K562 (cell line): Measurements from ENCODE around the gene CCDC70. TPM values are rescaled to one million over a fixed set of nuclear protein-coding genes. Genes with fewer than 3 reads are reported as not detected.
A peak's percentile ranks its signal among the peaks of the same experiment; 100 is the strongest.

Experiments
- ATAC-seq: fragments of 200-7000 bp; cut with Tn5 transposase; 3 replicates; pipeline ENCODE4 v1.9.1; 2020; ENCODE audit warnings: moderate library complexity
- BruUV-seq: library from RNA; stranded (reverse); fragments of 400-500 nt; replicated peaks from 2 replicates; lab custom pipeline; 2021; lab: Mats Ljungman, UMichigan
- CTCF ChIA-PET: fragments of 300-600 bp; formaldehyde crosslinking; extraction: SDS; loops from one replicate; lab custom pipeline; 2021; ENCODE audit warnings: low intra/inter-chr PET ratio; lab: Yijun Ruan, JAX
- POLR2A ChIA-PET: fragments of 300-600, 350-650 bp; sonication (Branson Sonifier 250); formaldehyde crosslinking; extraction: SDS; loops from one replicate; lab custom pipeline; 2021; ENCODE audit warnings: antibody characterized with exemption, inconsistent platforms; lab: Yijun Ruan, JAX
- DNase-seq, 4 experiments: peaks; one replicate each; pipeline versions ENCODE4 v3.0.0 to v3.0.0-alpha.2; 2011 to 2018; ENCODE audit warnings: low spot score in 3 of 4, mixed read lengths in 3 of 4; ENCODE audit errors: extremely low read depth in 1 of 4
- FAIRE-seq: peaks from 2 replicates; lab custom pipeline; 2011; peaks lifted over from hg19 to GRCh38; lab: Jason Lieb, UNC
- H2AFZ ChIP-seq: 2 replicates; pipeline ENCODE4 v1.6.0; 2011; ENCODE audit warnings: low read depth, low read length, control low read depth, inconsistent platforms
- H3K27ac ChIP-seq: fragments of 200-600 bp; 3 replicates; pipeline ENCODE4 v1.8.0; 2011; ENCODE audit warnings: low read depth, mild to moderate bottlenecking, control low read depth, inconsistent platforms, low read length, moderate library complexity, mixed read lengths; ENCODE audit errors: extremely low read depth
- H3K27me3 ChIP-seq, 2 experiments: fragments of 300-600 bp in 1 of 2; 2 replicates in 1 of 2; 3 replicates in 1 of 2; pipeline versions ENCODE4 v1.6.0 to v1.8.0; 2011; ENCODE audit warnings: inconsistent platforms in 2 of 2, low read length in 2 of 2, mild to moderate bottlenecking in 1 of 2, mixed read lengths in 1 of 2, moderate library complexity in 1 of 2; ENCODE audit not compliant: control insufficient read depth in 2 of 2, insufficient read depth in 2 of 2
- H3K36me3 ChIP-seq: fragments of 300-600 bp; 3 replicates; pipeline ENCODE4 v1.8.0; 2011; ENCODE audit warnings: mild to moderate bottlenecking, low read length, inconsistent platforms; ENCODE audit not compliant: control insufficient read depth, insufficient read depth
- H3K4me1 ChIP-seq, 2 experiments: fragments of 200-600 bp in 1 of 2; replicated peaks in 1 of 2; 2 replicates in 1 of 2; 3 replicates in 1 of 2; pipeline versions ENCODE4 v1.5.1 to v1.8.0; 2011; ENCODE audit warnings: inconsistent platforms in 2 of 2, low read length in 2 of 2, mild to moderate bottlenecking in 1 of 2, mixed read lengths in 1 of 2, moderate library complexity in 1 of 2; ENCODE audit not compliant: control insufficient read depth in 2 of 2, insufficient read depth in 2 of 2
- H3K4me2 ChIP-seq: 2 replicates; pipeline ENCODE4 v1.6.1; 2011; ENCODE audit warnings: low read length, control low read depth, inconsistent platforms, mixed read lengths; ENCODE audit not compliant: insufficient read depth
- H3K4me3 ChIP-seq: fragments of 200-600 bp; sonication (generic), shearing (Covaris generic); 2 replicates; pipeline ENCODE4 v1.5.1; 2016; ENCODE audit warnings: control low read depth, inconsistent platforms
- H3K79me2 ChIP-seq: fragments of 200-600 bp; 3 replicates; pipeline ENCODE4 v1.8.0; 2011; ENCODE audit warnings: low read length, inconsistent platforms; ENCODE audit not compliant: control insufficient read depth, insufficient read depth
- H3K9ac ChIP-seq, 2 experiments: 2 replicates each; pipeline versions ENCODE4 v1.6.0 to v1.6.1; 2011; ENCODE audit warnings: low read depth in 2 of 2, low read length in 2 of 2, control low read depth in 1 of 2, inconsistent platforms in 1 of 2, mild to moderate bottlenecking in 1 of 2, mixed read lengths in 1 of 2; ENCODE audit not compliant: insufficient read depth in 1 of 2
- H3K9me1 ChIP-seq: one replicate; pipeline ENCODE4 v1.6.0; 2011; ENCODE audit warnings: inconsistent platforms, mild to moderate bottlenecking, low read length, moderate library complexity; ENCODE audit not compliant: control insufficient read depth, insufficient read depth
- H3K9me3 ChIP-seq: replicated peaks from 2 replicates; pipeline ENCODE4 v1.5.1; 2011; ENCODE audit warnings: low read depth, low read length, inconsistent platforms; ENCODE audit not compliant: control insufficient read depth, insufficient read depth
- H4K20me1 ChIP-seq: replicated peaks from 2 replicates; pipeline ENCODE4 v1.6.1; 2011; ENCODE audit warnings: low read length, inconsistent platforms, mixed read lengths; ENCODE audit not compliant: control insufficient read depth, insufficient read depth
- BCOR ChIP-seq: fragments of 450-650 bp; IDR thresholded peaks from 2 replicates; pipeline ENCODE4 v1.6.1; 2016
- BRD9 ChIP-seq: fragments of 450-650 bp; IDR thresholded peaks from 2 replicates; pipeline ENCODE4 v1.6.1; 2018; ENCODE audit warnings: low read depth; ENCODE audit not compliant: partially characterized antibody
- KAT8 ChIP-seq: fragments of 450-650 bp; IDR thresholded peaks from 2 replicates; pipeline ENCODE4 v1.6.1; 2016; ENCODE audit warnings: low read depth, mild to moderate bottlenecking
- NFRKB ChIP-seq: fragments of 450-650 bp; IDR thresholded peaks from 2 replicates; pipeline ENCODE4 v1.6.1; 2016; ENCODE audit warnings: low read depth
- RAD21 ChIP-seq, 2 experiments: fragments of 250-450 bp in 1 of 2; fragments of 450-650 bp in 1 of 2; sonication (Bioruptor Pico) in 1 of 2; formaldehyde crosslinking in 1 of 2; IDR thresholded peaks in 1 of 2; conservative IDR thresholded peaks in 1 of 2; 2 replicates each; pipeline versions ENCODE4 v1.4.0 to v1.8.0; 2020 to 2022; ENCODE audit warnings: mild to moderate bottlenecking in 2 of 2, moderate library complexity in 1 of 2
- RBM25 ChIP-seq: fragments of 200-400 bp; formaldehyde crosslinking; IDR thresholded peaks from 2 replicates; pipeline ENCODE4 v1.6.1; 2018; ENCODE audit warnings: low read length, low read depth, moderate library complexity; ENCODE audit not compliant: severe bottlenecking
- TAF9B ChIP-seq: fragments of 450-650 bp; IDR thresholded peaks from 2 replicates; pipeline ENCODE4 v1.6.1; 2018; ENCODE audit warnings: mild to moderate bottlenecking; ENCODE audit not compliant: partially characterized antibody
- ZFP36 ChIP-seq: fragments of 150-350 bp; IDR thresholded peaks from 2 replicates; pipeline ENCODE4 v1.6.1; 2018; ENCODE audit warnings: low read length, low read depth; ENCODE audit not compliant: partially characterized antibody
- WGBS: fragments of 100-300 bp; shearing (Covaris generic); methylation state at CpG from one replicate; pipeline ENCODE4 v1.1.6; 2016; ENCODE audit warnings: low coverage, mixed read lengths; ENCODE audit not compliant: insufficient coverage; ENCODE audit errors: missing lambda C conversion rate; 5-methylcytosine and 5-hydroxymethylcytosine counted together
- in situ Hi-C: fragments of 300-500 bp; cut with MboI; formaldehyde crosslinking; loops from 4 replicates; pipeline ENCODE4 v1.15.0; 2018; ENCODE audit warnings: inconsistent platforms, mixed read lengths
- intact Hi-C: fragments of 100-400 bp; cut with micrococcal nuclease; formaldehyde crosslinking; loops from 2 replicates; pipeline ENCODE4 v1.14.2; 2022
- polyA plus RNA-seq, 8 experiments: library from polyadenylated mRNA; depleted of rRNA in 4 of 8; stranded (reverse) in 5 of 8; unstranded in 3 of 8; fragments of >200 nt; fragmentation: Nextera tagmentation in 2 of 8; fragmentation: Illumina TruSeq in 1 of 8; extraction: Ambion mirVana in 2 of 8; extraction: Trizol in 1 of 8; gene quantifications; 2 replicates each; pipeline versions ENCODE4 v1.2.1 to v1.2.3, GENCODE V29; 2011 to 2014; ENCODE audit warnings: inconsistent platforms in 1 of 8, missing spikeins in 1 of 8
- total RNA-seq, 7 experiments: library from RNA; depleted of rRNA in 6 of 7; stranded (reverse); fragments of >200 nt in 6 of 7; fragmentation: Illumina TruSeq in 2 of 7; extraction: Trizol in 2 of 7; gene quantifications; 2 replicates each; pipeline versions ENCODE4 v1.2.1 to v1.2.3, GENCODE V29; 2011 to 2021; ENCODE audit warnings: low replicate concordance in 1 of 7
- TF ChIP-seq, protein P1 (sequence below), 3 experiments: IDR thresholded peaks in 2 of 3; conservative IDR thresholded peaks in 1 of 3; 2 replicates each; pipeline ENCODE4 v1.5.1; 2011 to 2012; ENCODE audit warnings: low read length in 3 of 3, mild to moderate bottlenecking in 3 of 3, control low read depth in 2 of 3, improper control_type of control experiment in 1 of 3, inconsistent platforms in 1 of 3, low read depth in 1 of 3, mixed read lengths in 1 of 3, moderate library complexity in 1 of 3; ENCODE audit not compliant: insufficient read depth in 2 of 3

Gene CCDC70
- total and polyA plus RNA-seq, 9 of the 15 experiments (the other 6 are each of a cell fraction or from before 2014, with no cell fraction given), result not detected

DNA sequence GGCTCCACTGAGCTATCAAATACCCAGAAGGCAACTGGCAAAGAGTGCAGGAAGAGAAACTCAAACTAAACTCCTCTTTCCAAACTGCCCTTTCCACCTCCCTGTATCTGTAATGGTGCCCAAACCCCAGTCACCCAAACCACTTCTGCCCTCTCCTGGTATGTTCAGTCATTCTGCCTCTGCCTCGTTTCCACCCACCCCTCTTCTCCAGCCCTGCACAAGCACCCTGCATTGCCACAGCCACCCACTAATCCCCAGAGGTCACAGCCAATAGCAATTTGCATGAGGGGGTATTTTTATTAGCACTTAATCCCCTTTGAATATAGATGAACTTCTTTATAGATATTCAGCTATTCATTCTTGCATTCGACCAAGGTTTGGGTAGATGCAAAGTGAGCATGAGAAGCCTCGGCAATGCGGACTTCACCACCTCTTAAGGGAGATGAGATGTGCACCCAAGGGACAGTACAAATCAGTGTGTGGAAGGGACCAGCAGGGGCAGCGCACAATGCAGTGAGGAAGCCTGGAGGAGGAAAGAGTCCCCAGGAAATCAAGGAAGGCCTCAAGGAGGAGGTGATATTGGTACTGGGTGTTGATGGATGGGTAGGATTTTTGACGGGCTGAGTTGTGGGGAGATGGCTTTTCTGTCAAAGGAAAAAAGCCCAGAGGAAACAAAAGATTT is 29.2 kb upstream of the CCDC70 start:
- Histone ChIP-seq H3K4me3 (no peak overlapping the region), H4K20me1 (no peaks in the 10 kb centered on the region), H3K79me2 (no peaks in the 10 kb centered on the region), H3K27me3 (peaks cover 2 to 25% of the 10 kb centered on the region in 2 experiments; a peak in 3 of 5 replicates), H3K4me1 (no peaks in the 10 kb centered on the region; a peak in 1 of 5 replicates), H2AFZ (no peak overlapping the region), H3K9me3 (no peaks in the 10 kb centered on the region), H3K36me3 (no peaks in the 10 kb centered on the region), H3K4me2 (no peak overlapping the region), H3K9ac (no peak overlapping the region), H3K27ac (no peak overlapping the region), H3K9me1 (no peaks in the 10 kb centered on the region)
- WGBS, result 20% methylated on average over 6 of the region's 6 CpGs
- BruUV-seq, result no TSS peak
- POLR2A ChIA-PET, result no interaction called here
- in situ Hi-C loops, result no loop called here
- CTCF ChIA-PET, result no interaction called here
- TF ChIP-seq RAD21 (CRISPR knock-in tag; conservative IDR thresholded peaks at IDR 0.05 in 1 of 2, IDR thresholded peaks at IDR 0.05 in 1 of 2), result peak; percentile 28 to 43; a peak in 3 of 4 replicates
- TF ChIP-seq NFRKB, result no peak
- TF ChIP-seq BRD9, result no peak
- peak; percentile 94 for TF ChIP-seq ZFP36
- TF ChIP-seq BCOR, result 0 out of 2 replicates have a peak, but pooled peaks have one; percentile 53
- TF ChIP-seq, protein P1, sequence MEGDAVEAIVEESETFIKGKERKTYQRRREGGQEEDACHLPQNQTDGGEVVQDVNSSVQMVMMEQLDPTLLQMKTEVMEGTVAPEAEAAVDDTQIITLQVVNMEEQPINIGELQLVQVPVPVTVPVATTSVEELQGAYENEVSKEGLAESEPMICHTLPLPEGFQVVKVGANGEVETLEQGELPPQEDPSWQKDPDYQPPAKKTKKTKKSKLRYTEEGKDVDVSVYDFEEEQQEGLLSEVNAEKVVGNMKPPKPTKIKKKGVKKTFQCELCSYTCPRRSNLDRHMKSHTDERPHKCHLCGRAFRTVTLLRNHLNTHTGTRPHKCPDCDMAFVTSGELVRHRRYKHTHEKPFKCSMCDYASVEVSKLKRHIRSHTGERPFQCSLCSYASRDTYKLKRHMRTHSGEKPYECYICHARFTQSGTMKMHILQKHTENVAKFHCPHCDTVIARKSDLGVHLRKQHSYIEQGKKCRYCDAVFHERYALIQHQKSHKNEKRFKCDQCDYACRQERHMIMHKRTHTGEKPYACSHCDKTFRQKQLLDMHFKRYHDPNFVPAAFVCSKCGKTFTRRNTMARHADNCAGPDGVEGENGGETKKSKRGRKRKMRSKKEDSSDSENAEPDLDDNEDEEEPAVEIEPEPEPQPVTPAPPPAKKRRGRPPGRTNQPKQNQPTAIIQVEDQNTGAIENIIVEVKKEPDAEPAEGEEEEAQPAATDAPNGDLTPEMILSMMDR (IDR thresholded peaks at IDR 0.05 in 2 of 3, conservative IDR thresholded peaks at IDR 0.05 in 1 of 3; ENCODE audit: insufficient read depth in 2 of 3, low read depth in 1 of 3, low read length in 3 of 3), result peak; percentile 36 to 42 (median 38); a peak in 4 of 6 replicates
- no peak for TF ChIP-seq KAT8
- peak; percentile 45 for TF ChIP-seq RBM25
- no peak for TF ChIP-seq TAF9B
- FAIRE-seq (no peak), DNase-seq (peak in 1 of 4 experiments; percentile 28), ATAC-seq (peak; percentile 70)
- intact Hi-C loops, result no loop called here
